GM19467 (cell line): ENCODE measurements around the gene EXOC6B.

Experiments
- ATAC-seq: cut with Tn5 transposase; IDR thresholded peaks from one replicate; pipeline ENCODE4 v1.9.1; 2021; ENCODE audit warnings: mild to moderate bottlenecking, moderate library complexity; ENCODE audit not compliant: unreplicated experiment

The EXOC6B gene

GRCh38 chr2:72744049-72744448 is 81.8 kb downstream of the EXOC6B start:
- no peak for ATAC-seq

- ATAC-seq = no peak
These were observed 82.4 kb downstream of the EXOC6B start for GRCh38 chr2:72743481-72743880.

- ATAC-seq = no peak
These were observed 87.7 kb downstream of the EXOC6B start for GRCh38 chr2:72738096-72738495.

- ATAC-seq = no peak
These were observed 91.4 kb downstream of the EXOC6B start for GRCh38 chr2:72734432-72734831.

GRCh38 chr2:72731116-72731515 is 94.7 kb downstream of the EXOC6B start:
- no peak for ATAC-seq

- ATAC-seq = no peak
These were observed 98.5 kb downstream of the EXOC6B start for GRCh38 chr2:72727356-72727755.

- no peak for ATAC-seq
These were observed 102.0 kb downstream of the EXOC6B start for GRCh38 chr2:72723769-72724370.

GRCh38 chr2:72722492-72723070 is 103.3 kb downstream of the EXOC6B start:
- no peak for ATAC-seq

- ATAC-seq = no peak
These were observed 106.4 kb downstream of the EXOC6B start for GRCh38 chr2:72719416-72719815.

GRCh38 chr2:72718876-72719275 is 107.0 kb downstream of the EXOC6B start:
- ATAC-seq = no peak

- ATAC-seq = no peak
These were observed 109.2 kb downstream of the EXOC6B start for GRCh38 chr2:72716601-72717000.

GRCh38 chr2:72713857-72714256 is 112.0 kb downstream of the EXOC6B start:
- no peak for ATAC-seq

- ATAC-seq = no peak
These were observed 112.9 kb downstream of the EXOC6B start for GRCh38 chr2:72712977-72713376.

GRCh38 chr2:72712304-72712703 is 113.5 kb downstream of the EXOC6B start:
- no peak for ATAC-seq

- no peak for ATAC-seq
These were observed 115.2 kb downstream of the EXOC6B start for GRCh38 chr2:72710418-72711152.

- no peak for ATAC-seq
These were observed 117.6 kb downstream of the EXOC6B start for GRCh38 chr2:72708236-72708635.

- ATAC-seq = no peak
These were observed 127.5 kb downstream of the EXOC6B start for GRCh38 chr2:72698300-72698699.

- no peak for ATAC-seq
These were observed 129.3 kb downstream of the EXOC6B start for GRCh38 chr2:72696559-72696958.

GRCh38 chr2:72695676-72696075 is 130.2 kb downstream of the EXOC6B start:
- no peak for ATAC-seq

- ATAC-seq = no peak
These were observed 130.9 kb downstream of the EXOC6B start for GRCh38 chr2:72694715-72695496.

- ATAC-seq = no peak
These were observed 136.1 kb downstream of the EXOC6B start for GRCh38 chr2:72689579-72690195.
